GM12874 (cell line): Measurements from ENCODE around the gene NUDT5.

Experiments used
- TF ChIP-seq, protein P1 (sequence below): IDR thresholded peaks from 2 replicates; pipeline ENCODE4 v1.5.1; 2011; ENCODE audit warnings: low read depth, mild to moderate bottlenecking, control low read depth, low read length, moderate library complexity; ENCODE audit not compliant: insufficient read depth

Gene NUDT5

GRCh38 chr10:12198156-12198555 is 2.5 kb upstream of the NUDT5 start:
- TF ChIP-seq, protein P1, sequence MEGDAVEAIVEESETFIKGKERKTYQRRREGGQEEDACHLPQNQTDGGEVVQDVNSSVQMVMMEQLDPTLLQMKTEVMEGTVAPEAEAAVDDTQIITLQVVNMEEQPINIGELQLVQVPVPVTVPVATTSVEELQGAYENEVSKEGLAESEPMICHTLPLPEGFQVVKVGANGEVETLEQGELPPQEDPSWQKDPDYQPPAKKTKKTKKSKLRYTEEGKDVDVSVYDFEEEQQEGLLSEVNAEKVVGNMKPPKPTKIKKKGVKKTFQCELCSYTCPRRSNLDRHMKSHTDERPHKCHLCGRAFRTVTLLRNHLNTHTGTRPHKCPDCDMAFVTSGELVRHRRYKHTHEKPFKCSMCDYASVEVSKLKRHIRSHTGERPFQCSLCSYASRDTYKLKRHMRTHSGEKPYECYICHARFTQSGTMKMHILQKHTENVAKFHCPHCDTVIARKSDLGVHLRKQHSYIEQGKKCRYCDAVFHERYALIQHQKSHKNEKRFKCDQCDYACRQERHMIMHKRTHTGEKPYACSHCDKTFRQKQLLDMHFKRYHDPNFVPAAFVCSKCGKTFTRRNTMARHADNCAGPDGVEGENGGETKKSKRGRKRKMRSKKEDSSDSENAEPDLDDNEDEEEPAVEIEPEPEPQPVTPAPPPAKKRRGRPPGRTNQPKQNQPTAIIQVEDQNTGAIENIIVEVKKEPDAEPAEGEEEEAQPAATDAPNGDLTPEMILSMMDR: no peak

GRCh38 chr10:12196531-12197211 is 980 bp upstream of the NUDT5 start:
- TF ChIP-seq, protein P1: no peak

- TF ChIP-seq, protein P1: no peak
These were observed 449 bp downstream of the NUDT5 start for GRCh38 chr10:12195281-12195602.

- TF ChIP-seq, protein P1: no peak
These were observed 879 bp downstream of the NUDT5 start for GRCh38 chr10:12194752-12195271.

GRCh38 chr10:12193193-12193592 is 2.5 kb downstream of the NUDT5 start:
- TF ChIP-seq, protein P1: no peak

DNA sequence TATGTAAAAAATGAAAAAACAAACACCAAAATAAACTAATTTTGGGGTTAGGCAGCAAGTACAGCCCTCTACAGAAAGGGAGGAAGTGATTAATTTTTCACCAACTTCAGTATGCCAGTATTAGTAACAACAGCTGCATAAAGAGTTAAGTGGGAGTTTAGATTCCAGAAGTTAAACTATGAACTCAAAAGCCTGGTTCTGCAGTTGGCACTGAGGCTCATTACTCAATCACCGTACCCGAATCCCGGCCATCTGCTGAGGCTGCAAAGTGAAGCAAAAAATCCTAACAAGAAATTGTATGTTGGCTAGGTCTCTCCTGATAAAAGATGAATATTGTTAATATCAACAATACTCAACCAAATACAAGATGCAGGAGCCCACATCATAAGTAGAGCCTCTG is 4.0 kb downstream of the NUDT5 start:
- TF ChIP-seq, protein P1: no peak

DNA sequence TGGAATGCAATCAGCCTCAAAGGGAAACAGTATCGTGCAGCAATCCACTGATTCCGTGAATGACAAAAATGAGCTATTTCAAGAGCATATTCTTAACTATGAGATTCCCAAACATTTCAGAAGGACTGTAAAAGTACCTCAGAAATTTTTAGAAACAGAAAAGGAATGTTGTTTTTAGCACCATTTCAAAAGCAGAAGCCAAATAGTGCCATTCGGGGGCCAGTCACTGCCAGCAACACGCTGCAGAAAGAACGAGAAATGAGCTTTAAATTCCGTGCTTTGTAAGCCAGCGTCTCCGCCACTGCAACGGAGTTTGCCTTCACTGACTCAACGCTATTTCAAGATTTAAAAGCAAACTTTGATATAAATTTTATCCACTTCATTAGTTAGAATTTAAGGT is 6.3 kb downstream of the NUDT5 start:
- TF ChIP-seq, protein P1: no peak
